Heart left ventricle (tissue), 16 donors: ENCODE results near the gene DSCAML1. TPM values are rescaled to one million over a fixed set of nuclear protein-coding genes. Genes with fewer than 3 reads are reported as not detected.

Source experiments
- ATAC-seq, 4 donors: fragments of 200-7000 bp; cut with Tn5 transposase; one replicate each; pipeline ENCODE4 v1.9.1; 2020 to 2022; ENCODE audit warnings: moderate library complexity in 4 of 4, mild to moderate bottlenecking in 3 of 4, moderate number of reproducible peaks in 1 of 4
- DNase-seq, 5 donors: peaks; one replicate each; pipeline ENCODE4 v3.0.0-alpha.2; 2020
- H3K27ac ChIP-seq, 12 donors: fragments of 200-600 bp; sonication (generic) in 4 of 12; one replicate each; pipeline versions ENCODE4 v1.5.0 to v1.8.0; 2016 to 2022; ENCODE audit warnings: mild to moderate bottlenecking in 2 of 12
- H3K27me3 ChIP-seq, 9 donors: fragments of 200-600 bp; sonication (generic) in 2 of 9; one replicate each; pipeline versions ENCODE4 v1.5.1 to v1.8.0; 2016 to 2022; ENCODE audit warnings: mild to moderate bottlenecking in 3 of 9
- H3K36me3 ChIP-seq, 9 donors: fragments of 200-600 bp; sonication (generic) in 2 of 9; one replicate each; pipeline versions ENCODE4 v1.5.0 to v1.8.0; 2018 to 2022; ENCODE audit warnings: mild to moderate bottlenecking in 2 of 9
- H3K4me1 ChIP-seq, 12 donors: fragments of 200-600 bp; sonication (generic) in 4 of 12; one replicate each; pipeline versions ENCODE4 v1.5.0 to v1.8.0; 2016 to 2022; ENCODE audit warnings: mild to moderate bottlenecking in 3 of 12
- H3K4me3 ChIP-seq, 12 donors: fragments of 200-600 bp; sonication (generic) in 4 of 12; one replicate each; pipeline versions ENCODE4 v1.5.0 to v1.8.0; 2017 to 2022; ENCODE audit warnings: mild to moderate bottlenecking in 9 of 12, moderate library complexity in 4 of 12
- H3K9me3 ChIP-seq, 12 donors: fragments of 200-600 bp; sonication (generic) in 4 of 12; one replicate each; pipeline versions ENCODE4 v1.5.0 to v1.8.0; 2016 to 2022; ENCODE audit warnings: mild to moderate bottlenecking in 1 of 12
- POLR2A ChIP-seq, 2 donors: fragments of 450-650 bp; IDR thresholded peaks; one replicate each; pipeline ENCODE4 v1.6.1; 2017; ENCODE audit warnings: antibody characterized with exemption in 2 of 2, mild to moderate bottlenecking in 2 of 2, moderate library complexity in 2 of 2
- WGBS, 4 donors: extraction: QIAGEN DNeasy Blood & Tissue Kit in 2 of 4; methylation state at CpG; one replicate each; pipeline versions ENCODE4 v1.1.5 to v1.1.7; 2013 to 2018; 5-methylcytosine and 5-hydroxymethylcytosine counted together
- intact Hi-C, 10 donors: fragments of 100-400 bp; cut with DNase I; formaldehyde crosslinking; loops; one replicate each; pipeline versions ENCODE4 v1.11.1 to v1.14.2; 2022
- polyA plus RNA-seq, 2 donors: library from polyadenylated mRNA; stranded (reverse); fragments of 200-250 nt; gene quantifications; one replicate each; pipeline ENCODE4 v1.2.3, GENCODE V29; 2013
- total RNA-seq, 9 donors: library from RNA; depleted of rRNA in 2 of 9; stranded (reverse); fragments of >200 nt in 2 of 9; fragmentation: NEBNext Ultra II Directional in 3 of 9; extraction: Animal tissue kit (Norgen Biotek cat#: 25700) in 3 of 9; gene quantifications; one replicate each; pipeline versions ENCODE4 v1.1.0 to v1.2.4, GENCODE V29; 2016 to 2023
- TF ChIP-seq, protein P1 (sequence below), 12 donors: fragments of 200-600 bp; sonication (generic) in 4 of 12; IDR thresholded peaks; one replicate each; pipeline versions ENCODE4 v1.5.0 to v1.8.0; 2018 to 2022; ENCODE audit warnings: antibody characterized with exemption in 12 of 12, mild to moderate bottlenecking in 5 of 12
- donor health status: ischemic (EF 13 %, LVEDD 7.1; RV severe dilation, severe dysfunction).
- donor health status: healthy with polysubstance abuse.
- donor health status: DM: no; HTN: yes; CAD: no.
- donor health status: DM: no; HTN: no; CAD: no.
- donor health status: ischemic (EF 25% LVEDD 6.9; RV normal size, moderate dysfunction).
- donor health status: ischemic (EF 25% LVEDD 5.7; RV mildly dilated, moderate dysfunction).
- donor health status: healthy.
- donor health status: DM: yes; HTN: yes; CAD: no.
- donor health status: ischemic (EF 35%, LVEDD 5.7; RV mildly dilated, moderate dysfunction).
- donor health status: nonischemic (EF 11% LVEDD 7.7; RV severe dilation, severe dysfunction).
- donor health status: DM: yes; HTN: yes; CAD: no.
- donor health status: PGD.
- donor health status: ischemic (EF 29% LVEDD 5.4; RV normal size, mild dysfunction).
- donor health status: nonischemic (EF 23%, LVEDD 6.1; RV moderate dilation, normal function).

The DSCAML1 gene
- total and polyA plus RNA-seq, 11 donors, result 0.05 to 1.7 (median 0.76) TPM

DNA sequence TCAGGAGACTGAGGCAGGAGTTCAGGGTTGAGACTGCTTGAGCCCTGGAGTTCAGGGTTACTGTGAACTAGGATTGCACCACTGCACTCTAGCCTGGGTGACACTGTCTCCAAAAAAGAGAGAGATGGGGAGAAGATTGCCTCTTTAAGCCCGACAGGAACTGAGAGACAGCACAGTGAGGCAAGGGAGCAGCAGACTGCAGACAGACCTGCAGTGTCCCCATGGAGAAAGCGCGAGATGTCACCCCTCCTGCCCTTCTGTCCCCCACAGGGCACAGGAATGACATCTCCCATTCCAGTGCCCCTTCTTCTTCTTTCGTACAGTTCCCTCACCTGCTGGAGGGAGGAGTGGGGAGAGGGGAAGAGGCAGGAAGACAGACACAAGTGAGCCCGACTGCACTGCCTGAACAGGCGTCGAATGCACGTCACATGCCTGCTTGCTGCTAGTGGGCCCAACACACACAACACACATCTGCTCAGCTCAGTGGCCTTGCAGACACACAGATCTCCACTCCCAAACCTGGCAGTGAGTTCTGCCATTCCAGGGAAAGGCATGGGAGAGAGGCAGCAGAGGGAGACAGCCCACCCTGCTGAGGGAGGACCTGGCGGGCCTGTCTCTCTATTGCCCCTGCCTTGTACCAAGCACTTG, 167.0 kb downstream of the DSCAML1 start:
- intact Hi-C loops, result no loop called here
- Histone ChIP-seq H3K4me1 (peaks cover 0 to 19% (median 0%) of the 10 kb centered on the region in 12 donors), H3K36me3 (no peaks in the 10 kb centered on the region), H3K27me3 (no peaks in the 10 kb centered on the region), H3K4me3 (no peak overlapping the region), H3K27ac (no peak overlapping the region), H3K9me3 (no peaks in the 10 kb centered on the region)
- 94 to 97% (median 95%) methylated on average over 8 to 9 of the region's 9 CpGs for WGBS, 4 donors
- DNase-seq (no peak), ATAC-seq (no peak)
- TF ChIP-seq, protein P1, sequence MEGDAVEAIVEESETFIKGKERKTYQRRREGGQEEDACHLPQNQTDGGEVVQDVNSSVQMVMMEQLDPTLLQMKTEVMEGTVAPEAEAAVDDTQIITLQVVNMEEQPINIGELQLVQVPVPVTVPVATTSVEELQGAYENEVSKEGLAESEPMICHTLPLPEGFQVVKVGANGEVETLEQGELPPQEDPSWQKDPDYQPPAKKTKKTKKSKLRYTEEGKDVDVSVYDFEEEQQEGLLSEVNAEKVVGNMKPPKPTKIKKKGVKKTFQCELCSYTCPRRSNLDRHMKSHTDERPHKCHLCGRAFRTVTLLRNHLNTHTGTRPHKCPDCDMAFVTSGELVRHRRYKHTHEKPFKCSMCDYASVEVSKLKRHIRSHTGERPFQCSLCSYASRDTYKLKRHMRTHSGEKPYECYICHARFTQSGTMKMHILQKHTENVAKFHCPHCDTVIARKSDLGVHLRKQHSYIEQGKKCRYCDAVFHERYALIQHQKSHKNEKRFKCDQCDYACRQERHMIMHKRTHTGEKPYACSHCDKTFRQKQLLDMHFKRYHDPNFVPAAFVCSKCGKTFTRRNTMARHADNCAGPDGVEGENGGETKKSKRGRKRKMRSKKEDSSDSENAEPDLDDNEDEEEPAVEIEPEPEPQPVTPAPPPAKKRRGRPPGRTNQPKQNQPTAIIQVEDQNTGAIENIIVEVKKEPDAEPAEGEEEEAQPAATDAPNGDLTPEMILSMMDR (IDR thresholded peaks at IDR 0.05), result no peak
- no peak for TF ChIP-seq POLR2A (IDR thresholded peaks at IDR 0.05)

DNA sequence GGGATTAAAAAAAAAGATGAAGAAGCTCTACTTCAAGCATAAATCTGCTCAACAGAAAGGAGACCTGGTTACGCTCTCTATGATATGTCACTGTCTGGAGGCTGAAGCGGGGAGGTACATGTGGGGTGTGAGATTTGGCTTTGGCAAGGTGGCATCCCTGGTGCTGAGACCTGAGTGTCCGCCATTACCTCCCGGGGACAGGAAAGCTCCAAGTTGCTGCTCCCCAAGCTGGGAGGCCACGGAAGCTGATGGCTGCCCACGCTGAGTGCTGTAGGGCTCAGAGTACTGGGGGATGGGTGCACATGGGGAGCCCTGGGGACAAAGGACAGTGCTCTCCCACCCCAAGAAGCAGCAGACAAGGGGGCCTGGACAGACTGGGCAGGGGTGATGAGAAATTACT, 167.9 kb downstream of the DSCAML1 start:
- ATAC-seq, result no peak
- H3K9me3 ChIP-seq, result no peaks in the 10 kb centered on the region
- peaks cover 0 to 26% (median 0%) of the 10 kb centered on the region in 12 donors for H3K4me1 ChIP-seq
- TF ChIP-seq, protein P1 (IDR thresholded peaks at IDR 0.05), result no peak
- no peak for TF ChIP-seq POLR2A (IDR thresholded peaks at IDR 0.05)
- no peak overlapping the region for H3K4me3 ChIP-seq
- no peaks in the 10 kb centered on the region for H3K27me3 ChIP-seq
- intact Hi-C loops, result no loop called here
- WGBS, 4 donors, result 94 to 100% (median 95%) methylated on average over 6 of the region's 6 CpGs
- no peak overlapping the region for H3K27ac ChIP-seq
- H3K36me3 ChIP-seq, result no peaks in the 10 kb centered on the region
- DNase-seq, result no peak

DNA sequence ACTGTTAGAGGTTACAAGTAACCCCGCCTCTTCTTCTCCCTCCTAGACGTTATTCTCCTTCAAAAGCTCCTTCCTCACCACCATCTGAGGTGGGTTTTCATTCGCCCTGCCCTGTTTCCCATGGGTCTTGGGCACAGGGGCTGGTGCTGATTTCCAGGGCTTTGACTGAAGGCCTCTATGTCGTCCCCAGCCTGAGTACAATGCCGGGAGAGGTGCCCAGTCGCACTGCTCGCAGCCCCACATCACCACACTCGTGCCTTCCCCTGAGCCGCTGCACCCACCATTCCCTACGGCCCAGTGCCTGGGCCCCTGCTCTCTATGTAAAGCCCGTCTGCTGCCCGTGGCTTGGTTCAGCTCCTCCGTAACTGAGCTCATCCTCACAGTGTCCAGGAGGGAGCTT, 169.8 kb downstream of the DSCAML1 start:
- H3K9me3 ChIP-seq, result peaks cover 0 to 4% (median 0%) of the 10 kb centered on the region in 12 donors
- no peak for DNase-seq
- H3K4me1 ChIP-seq, result peaks cover 0 to 18% (median 0%) of the 10 kb centered on the region in 12 donors
- no peak overlapping the region for H3K27ac ChIP-seq
- no peaks in the 10 kb centered on the region for H3K36me3 ChIP-seq
- intact Hi-C loops, result no loop called here
- H3K4me3 ChIP-seq, result no peak overlapping the region
- no peak for ATAC-seq
- H3K27me3 ChIP-seq, result no peaks in the 10 kb centered on the region
- WGBS, 4 donors, result 91 to 93% (median 92%) methylated on average over 13 of the region's 13 CpGs
- TF ChIP-seq POLR2A (IDR thresholded peaks at IDR 0.05), result no peak
- TF ChIP-seq, protein P1 (IDR thresholded peaks at IDR 0.05), result no peak

DNA sequence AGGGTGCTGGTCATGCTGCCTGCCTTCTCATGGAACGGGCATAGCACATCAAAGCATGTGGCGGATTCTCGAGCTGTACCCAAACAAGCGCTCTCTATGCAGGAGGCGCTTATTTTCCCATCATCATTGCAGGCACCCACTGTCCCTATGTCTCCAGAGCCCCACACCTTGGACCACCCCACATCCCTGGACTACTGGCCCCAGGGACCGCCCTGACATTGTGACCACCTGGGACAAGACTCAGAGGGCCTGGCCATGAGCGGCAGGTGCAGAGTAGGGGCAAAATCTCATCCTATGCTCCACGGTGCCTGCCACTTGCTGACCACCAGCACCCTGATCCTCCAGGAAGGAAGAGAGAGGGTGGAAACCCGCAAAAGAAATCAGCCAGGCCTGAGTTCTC, 170.4 kb downstream of the DSCAML1 start:
- no peak for ATAC-seq
- TF ChIP-seq, protein P1 (IDR thresholded peaks at IDR 0.05), result no peak
- TF ChIP-seq POLR2A (IDR thresholded peaks at IDR 0.05), result no peak
- H3K27me3 ChIP-seq, result no peaks in the 10 kb centered on the region
- peaks cover 0 to 18% (median 0%) of the 10 kb centered on the region in 12 donors for H3K4me1 ChIP-seq
- intact Hi-C loops, result no loop called here
- H3K9me3 ChIP-seq, result peaks cover 0 to 10% (median 3%) of the 10 kb centered on the region in 12 donors
- DNase-seq, result no peak
- WGBS, 4 donors, result 91 to 98% (median 92%) methylated on average over 8 to 9 of the region's 9 CpGs
- no peak overlapping the region for H3K4me3 ChIP-seq
- H3K27ac ChIP-seq, result no peak overlapping the region
- H3K36me3 ChIP-seq, result no peaks in the 10 kb centered on the region
